Nucleus accumbens (tissue), 56 donors: ENCODE results near the gene LMNA.
"Not testable (repeated sequence)": the region's sequence is repeated elsewhere in the genome, so short reads cannot be mapped to it uniquely, and the experiment has no call there.

Source experiments
- DNase-seq, 56 donors: peaks; one replicate each; lab custom pipeline; 2025; lab: John Stamatoyannopoulos, UW

The LMNA gene

GRCh38 chr1:156186347-156187177 lies 72.1 kb downstream of the LMNA start:
- not testable (repeated sequence) for DNase-seq
